ENCODE data around the gene SHC1.

Gene SHC1

GRCh38 chr1:154973344-154974101 lies 3.0 kb upstream of the SHC1 start:
- DNase-seq (ENCODE audit: low read depth): peak; percentile 82

- no peak for DNase-seq (ENCODE audit: low read depth)
These were observed 2.2 kb upstream of the SHC1 start for GRCh38 chr1:154972517-154973343.

GRCh38 chr1:154972213-154972516 lies 1.6 kb upstream of the SHC1 start:
- DNase-seq (ENCODE audit: low read depth): no peak

- no peak for DNase-seq (ENCODE audit: low read depth)
These were observed 923 bp upstream of the SHC1 start for GRCh38 chr1:154971341-154971998.

DNA sequence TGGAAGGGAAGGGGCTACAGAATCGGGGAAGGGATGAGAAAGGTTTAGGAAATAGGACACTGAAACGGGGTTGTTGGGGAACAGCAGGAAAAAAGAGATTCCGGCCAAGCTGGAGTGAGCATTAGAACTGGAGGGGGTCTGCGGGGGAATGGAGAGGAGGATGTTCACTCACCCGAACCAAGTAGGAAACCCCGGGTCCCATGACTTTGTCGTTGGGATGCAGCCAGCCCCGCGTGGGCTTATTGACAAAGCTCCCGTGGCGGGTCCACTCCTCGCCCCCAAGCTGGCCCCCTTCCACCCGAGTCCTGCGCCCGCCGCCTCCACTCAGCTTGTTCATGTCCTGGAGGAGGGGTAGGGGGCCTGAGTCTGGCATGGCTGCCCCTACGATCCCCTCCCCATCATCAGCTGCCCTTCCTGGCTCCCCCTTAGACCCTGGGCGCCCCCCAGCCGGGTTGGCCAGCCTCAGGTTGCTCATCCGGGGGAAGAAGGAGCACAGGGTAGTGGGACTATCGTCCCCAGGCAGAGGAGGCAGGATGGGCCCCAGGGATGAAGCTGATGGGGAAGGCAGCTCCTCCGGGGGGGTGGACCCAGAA lies 591 bp downstream of the SHC1 start:
- DNase-seq (ENCODE audit: low read depth): no peak

DNA sequence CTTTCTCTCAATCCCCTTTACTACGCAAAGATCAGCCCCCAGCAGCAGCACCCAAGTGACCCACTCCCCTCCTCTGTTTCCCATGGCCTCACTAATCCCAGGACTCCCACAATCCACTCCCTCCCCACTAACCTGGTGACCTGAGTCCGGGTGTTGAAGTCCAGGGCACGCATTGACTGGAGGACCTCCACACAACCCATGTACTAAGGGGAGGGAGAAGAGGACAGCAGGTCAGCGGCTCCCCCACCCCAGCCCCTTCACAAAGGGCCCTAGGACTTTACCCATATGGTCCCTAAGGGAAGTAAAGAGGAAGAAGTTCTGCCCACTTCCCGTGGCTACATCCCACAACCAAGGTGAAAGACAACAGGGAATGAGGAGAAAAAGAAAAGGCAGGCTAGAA lies 1.3 kb downstream of the SHC1 start:
- DNase-seq (ENCODE audit: low read depth): no peak

DNA sequence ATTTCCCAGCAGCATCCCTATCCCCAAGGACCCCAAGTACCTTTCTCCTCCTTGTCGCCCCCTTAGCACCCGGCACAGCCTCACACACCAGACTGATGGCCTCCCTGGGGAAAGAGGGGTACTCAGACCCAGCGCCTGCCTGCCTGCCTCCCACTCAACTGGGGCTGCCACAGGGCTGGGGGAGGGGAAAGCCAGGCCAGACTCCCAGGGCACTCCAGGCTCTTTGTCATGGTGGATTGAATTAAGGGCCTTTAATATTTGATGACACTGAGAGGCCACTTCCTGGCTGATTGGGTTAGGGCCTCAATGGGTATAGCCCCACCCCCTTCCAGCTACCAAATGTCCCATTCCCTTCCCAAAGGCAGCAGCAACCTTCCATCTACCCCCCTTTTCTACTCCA lies 1.8 kb downstream of the SHC1 start:
- no peak for DNase-seq (ENCODE audit: low read depth)

DNA sequence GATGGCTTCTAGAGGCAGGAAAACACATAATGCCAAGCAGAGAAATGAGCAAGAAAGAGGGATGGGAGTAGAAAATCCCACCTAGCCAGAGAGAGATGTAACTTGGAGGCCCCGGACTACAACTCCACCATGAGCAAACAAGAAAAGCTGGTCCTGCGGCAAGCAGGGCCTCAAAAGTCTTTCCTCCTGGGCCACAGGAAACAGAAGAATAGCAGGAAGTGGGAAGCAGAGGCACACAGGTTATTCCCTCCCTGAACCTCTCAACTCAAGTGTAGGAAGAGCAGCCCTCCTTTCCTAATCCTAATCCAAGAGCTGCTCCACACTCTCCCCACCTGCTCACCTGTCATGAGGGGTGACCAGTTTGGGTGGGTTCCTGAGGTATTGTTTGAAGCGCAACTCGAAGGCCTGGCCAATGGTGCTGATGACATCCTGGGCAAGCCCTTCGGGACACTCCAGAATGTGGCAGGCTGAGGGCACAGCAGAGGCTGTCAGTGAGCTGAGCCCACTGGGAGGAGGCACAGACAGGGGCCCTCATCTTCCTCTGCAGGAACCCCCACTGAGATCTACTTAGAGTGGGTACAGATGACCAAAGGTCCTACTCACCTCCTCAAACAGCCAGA lies 3.1 kb downstream of the SHC1 start:
- DNase-seq (ENCODE audit: low read depth): no peak

- DNase-seq (ENCODE audit: low read depth): no peak
These were observed 4.4 kb downstream of the SHC1 start for GRCh38 chr1:154966111-154966510.

- no peak for DNase-seq (ENCODE audit: low read depth)
These were observed 6.2 kb downstream of the SHC1 start for GRCh38 chr1:154964359-154964758.

DNA sequence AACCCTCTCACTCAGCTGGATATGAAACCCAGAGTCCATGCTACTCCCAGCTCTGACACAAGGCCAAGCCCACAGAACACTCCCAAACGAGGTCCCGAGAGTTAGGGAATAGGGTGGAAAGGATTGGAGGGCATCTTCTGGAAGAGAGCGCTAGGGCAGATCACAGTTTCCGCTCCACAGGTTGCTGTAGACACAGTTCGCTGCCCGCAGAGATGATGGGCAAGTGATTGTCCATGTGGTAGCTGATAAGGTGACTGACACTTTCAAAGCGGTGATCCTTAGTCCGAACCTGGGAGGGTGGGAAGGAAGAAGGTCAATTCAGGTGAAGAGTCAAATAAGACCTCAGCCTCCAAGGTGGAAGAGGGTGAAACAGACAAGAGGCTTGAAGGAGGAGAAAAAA lies 6.9 kb downstream of the SHC1 start:
- no peak for DNase-seq (ENCODE audit: low read depth)

- no peak for DNase-seq (ENCODE audit: low read depth)
These were observed 7.7 kb downstream of the SHC1 start for GRCh38 chr1:154962795-154963330.

- no peak for DNase-seq (ENCODE audit: low read depth)
These were observed 8.3 kb downstream of the SHC1 start for GRCh38 chr1:154962156-154962749.

DNA sequence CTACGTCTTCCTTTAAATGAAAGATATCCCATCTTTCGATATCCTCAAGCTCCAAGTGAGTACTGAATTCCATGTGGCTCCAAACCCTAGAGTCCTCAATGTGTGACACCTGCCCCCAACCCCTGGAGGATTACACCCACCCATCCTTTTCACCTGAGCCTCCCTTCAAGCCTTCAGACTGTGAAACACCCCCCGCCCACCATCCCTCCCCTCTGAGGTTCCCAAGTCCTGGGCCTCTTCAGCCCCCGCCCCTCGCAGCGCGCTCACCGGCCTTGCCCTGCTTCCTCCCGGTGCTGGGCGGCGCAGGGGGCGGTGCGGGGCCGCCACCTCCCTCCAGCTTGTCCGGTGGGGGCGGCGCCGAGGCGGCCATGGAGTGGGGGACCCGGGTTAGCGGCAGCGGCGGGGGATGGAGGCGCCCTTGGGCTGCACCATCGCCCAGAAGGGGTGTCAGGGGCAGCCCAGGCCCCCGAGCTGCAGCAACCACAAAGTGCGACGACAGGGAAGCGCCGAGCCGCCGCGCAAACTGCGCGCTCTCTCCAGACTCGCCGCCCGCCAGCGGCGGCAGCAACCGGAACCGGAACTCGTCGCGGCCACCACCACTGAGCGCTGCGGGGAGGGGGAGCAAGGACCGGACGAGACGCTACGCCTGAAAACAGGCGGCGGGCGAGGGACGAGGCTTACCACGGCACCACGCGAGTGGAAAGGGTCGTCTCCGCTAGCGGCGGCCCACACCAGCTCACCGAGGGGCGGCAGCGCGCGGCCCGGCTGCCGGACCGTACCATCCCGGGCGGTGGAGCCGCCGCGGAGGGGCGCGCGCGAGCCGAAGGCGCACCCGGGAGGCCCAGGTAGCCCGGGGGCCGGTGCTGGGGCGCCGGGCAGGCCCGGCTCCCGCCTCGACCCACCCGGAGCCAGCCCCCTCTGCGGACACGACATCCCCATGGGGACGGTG lies 9.1 kb downstream of the SHC1 start, which contains the start of gene PYGO2:
TSS of gene PYGO2 (minus strand) at position 576 of the 949 bp plus-strand sequence. CDS start at position 370, 206 bp downstream.
- peak; percentile 58 for DNase-seq (ENCODE audit: low read depth)

GRCh38 chr1:154960446-154961136 lies 10.0 kb downstream of the SHC1 start:
- no peak for DNase-seq (ENCODE audit: low read depth)

DNA sequence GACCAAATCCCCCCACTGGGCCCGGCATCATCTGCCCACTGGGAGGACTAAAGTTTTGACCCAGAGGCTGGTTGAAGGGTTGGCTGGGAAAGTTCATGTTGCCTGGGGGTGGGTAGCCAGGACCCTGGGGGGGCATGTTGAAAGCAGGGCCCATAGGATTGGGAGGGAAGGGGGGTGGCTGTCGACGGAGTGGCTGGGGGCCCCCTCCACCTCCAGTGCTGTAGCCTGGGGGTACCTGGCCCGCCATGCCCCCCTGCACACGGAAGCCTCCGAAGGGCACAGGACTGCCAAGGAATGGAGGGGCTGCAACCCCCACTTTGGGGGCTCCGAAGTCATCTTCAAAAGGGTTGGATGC lies 11.1 kb downstream of the SHC1 start:
- no peak for DNase-seq (ENCODE audit: low read depth)

DNA sequence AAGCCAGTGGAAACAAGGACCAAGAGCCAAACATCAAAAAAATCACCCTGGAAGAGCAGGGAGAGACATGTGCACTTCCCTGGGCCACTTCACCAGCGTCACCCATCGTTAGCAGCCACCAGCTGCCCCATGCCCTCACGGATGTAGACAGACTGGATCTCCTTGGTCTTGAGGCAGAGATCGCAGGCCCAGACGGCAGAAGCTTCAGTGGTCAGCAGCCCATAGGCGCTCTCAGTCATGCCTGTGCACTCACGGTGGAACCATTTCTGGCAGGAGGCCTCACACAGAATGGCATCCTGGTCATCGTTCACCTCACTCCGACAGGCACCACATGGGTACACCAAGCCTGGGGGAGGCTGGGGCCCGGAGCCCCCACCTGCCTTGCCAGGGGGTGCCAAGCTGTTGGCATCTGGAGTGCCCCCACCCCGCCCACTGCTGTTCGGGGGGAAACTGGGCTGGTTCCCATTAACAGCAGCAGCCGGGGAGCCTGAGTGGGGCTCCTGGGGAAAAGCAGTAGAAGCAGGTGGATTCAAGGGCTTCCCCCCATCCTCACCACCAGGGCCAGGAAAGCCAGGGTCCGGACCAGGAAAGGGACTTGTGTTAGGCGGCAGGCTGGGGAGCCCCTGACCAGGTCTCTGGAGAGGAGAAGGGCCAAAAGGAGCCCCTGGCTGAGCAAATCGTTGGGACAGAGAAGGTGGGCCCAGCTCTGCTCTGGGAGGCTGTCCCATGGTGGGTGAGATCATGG lies 11.7 kb downstream of the SHC1 start:
- DNase-seq (ENCODE audit: low read depth): no peak

GRCh38 chr1:154958036-154958435 lies 12.5 kb downstream of the SHC1 start:
- DNase-seq (ENCODE audit: low read depth): no peak

DNA sequence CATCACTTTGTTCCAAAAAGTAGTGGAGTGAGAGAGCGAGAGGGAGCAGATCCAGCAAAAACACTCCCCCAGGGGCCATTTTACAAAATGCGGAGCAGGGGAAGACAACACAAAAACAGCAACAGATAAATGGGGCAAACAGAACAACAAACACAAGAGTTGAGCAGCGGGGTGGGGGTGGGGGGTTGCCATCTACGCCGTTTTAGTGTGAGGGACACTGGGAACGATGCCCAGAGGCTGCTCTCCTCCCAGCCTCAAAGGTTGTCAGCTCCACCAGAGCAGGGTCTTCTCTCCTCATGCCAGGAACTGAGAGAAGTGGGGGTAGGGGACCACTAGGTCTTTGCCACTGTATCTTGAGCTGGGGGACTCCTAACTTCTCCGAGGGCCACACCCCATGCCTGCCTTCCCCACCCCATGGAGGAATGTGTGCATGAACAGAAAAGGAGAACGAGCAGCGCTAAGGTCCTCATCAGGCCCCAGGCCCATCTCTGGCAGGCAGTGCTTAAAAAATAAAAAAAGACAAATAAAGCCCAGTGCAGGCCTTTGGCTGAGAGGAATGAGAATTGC lies 13.4 kb downstream of the SHC1 start:
- DNase-seq (ENCODE audit: low read depth): no peak
